ENCODE results near the gene TMEM243. TPM values are rescaled to one million over a fixed set of nuclear protein-coding genes. Genes with fewer than 3 reads are reported as not detected.
A peak's percentile ranks its signal among the peaks of the same experiment; 100 is the strongest.
"Not testable (repeated sequence)": the region's sequence is repeated elsewhere in the genome, so short reads cannot be mapped to it uniquely, and the experiment has no call there.

TMEM243 gene
- total and polyA plus RNA-seq, 2 donors (not counting 1 experiment from before 2014, with no cell fraction given) = 25.6 to 42.8 TPM

GRCh38 chr7:87209295-87209924, 10.1 kb downstream of the TMEM243 start:
- Histone ChIP-seq H3K4me3 (replicated peaks in 1 of 4; ENCODE audit: control extremely low read depth in 1 of 4, insufficient read depth in 1 of 4, low read depth in 3 of 4, low read length in 4 of 4) (no peak overlapping the region), H3K4me2 (ENCODE audit: extremely low read depth, insufficient read depth, low read length) (no peak overlapping the region), H3K27me3 (ENCODE audit: control insufficient read depth, insufficient read depth, low read length) (no peaks in the 10 kb centered on the region), H3K27ac (ENCODE audit: insufficient read depth, low read length) (no peak overlapping the region), H3K36me3 (ENCODE audit: control insufficient read depth, insufficient read depth, low read length) (no peaks in the 10 kb centered on the region), H3K9ac (ENCODE audit: insufficient read depth, low read length) (no peak overlapping the region), H4K20me1 (ENCODE audit: control insufficient read depth, extremely low read depth, insufficient read depth, low read length) (no peaks in the 10 kb centered on the region), H2AFZ (ENCODE audit: low read length) (no peak overlapping the region), H3K9me3 (ENCODE audit: control insufficient read depth, insufficient read depth, low read depth, low read length) (no peaks in the 10 kb centered on the region), H3K79me2 (ENCODE audit: control insufficient read depth, insufficient read depth, low read length) (peaks cover 3% of the 10 kb centered on the region), H3K4me1 (ENCODE audit: control insufficient read depth, extremely low read depth, insufficient read depth, low read length) (peaks cover 2% of the 10 kb centered on the region)
- DNase-seq (ENCODE audit: low read depth in 2 of 2) = no peak
- no peak for TF ChIP-seq CTCF (conservative IDR thresholded peaks at IDR 0.05 in 1 of 2, IDR thresholded peaks at IDR 0.05 in 1 of 2; ENCODE audit: low read depth in 1 of 2, low read length in 2 of 2)
- TF ChIP-seq EZH2 (IDR thresholded peaks at IDR 0.05; ENCODE audit: low read length, missing control alignments) = no peak

DNA sequence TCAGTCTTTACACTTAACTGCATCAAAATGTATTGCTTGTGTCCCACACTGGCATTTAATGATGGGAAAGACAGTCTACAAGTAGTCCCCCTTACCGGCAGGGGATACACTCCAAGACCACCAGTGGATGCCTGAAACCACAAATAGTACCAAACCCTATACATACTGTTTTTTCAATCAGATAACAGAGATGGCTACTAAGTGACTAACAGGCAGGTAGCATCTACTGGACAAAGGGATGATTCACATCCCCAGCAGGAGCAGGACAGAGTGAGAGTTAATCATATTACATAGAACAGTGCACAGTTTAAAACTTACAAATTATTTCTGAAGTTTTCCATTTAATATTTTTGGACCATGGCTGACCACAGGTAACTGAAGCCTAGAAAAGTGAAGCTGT, 13.2 kb downstream of the TMEM243 start:
- H3K9me3 ChIP-seq (ENCODE audit: control insufficient read depth, insufficient read depth, low read depth, low read length) = no peaks in the 10 kb centered on the region
- no peaks in the 10 kb centered on the region for H3K36me3 ChIP-seq (ENCODE audit: control insufficient read depth, insufficient read depth, low read length)
- no peaks in the 10 kb centered on the region for H4K20me1 ChIP-seq (ENCODE audit: control insufficient read depth, extremely low read depth, insufficient read depth, low read length)
- H3K9ac ChIP-seq (ENCODE audit: insufficient read depth, low read length) = no peak overlapping the region
- H3K4me2 ChIP-seq (ENCODE audit: extremely low read depth, insufficient read depth, low read length) = no peak overlapping the region
- no peaks in the 10 kb centered on the region for H3K4me1 ChIP-seq (ENCODE audit: control insufficient read depth, extremely low read depth, insufficient read depth, low read length)
- no peak overlapping the region for H3K4me3 ChIP-seq (replicated peaks in 1 of 4; ENCODE audit: control extremely low read depth in 1 of 4, insufficient read depth in 1 of 4, low read depth in 3 of 4, low read length in 4 of 4)
- TF ChIP-seq EZH2 (IDR thresholded peaks at IDR 0.05; ENCODE audit: low read length, missing control alignments) (no peak), CTCF (conservative IDR thresholded peaks at IDR 0.05 in 1 of 2, IDR thresholded peaks at IDR 0.05 in 1 of 2; ENCODE audit: low read depth in 1 of 2, low read length in 2 of 2) (no peak)
- DNase-seq (ENCODE audit: low read depth in 2 of 2) = peak in 1 of 2 donors; percentile 55
- no peak overlapping the region for H3K27ac ChIP-seq (ENCODE audit: insufficient read depth, low read length)
- H3K79me2 ChIP-seq (ENCODE audit: control insufficient read depth, insufficient read depth, low read length) = peaks cover 4% of the 10 kb centered on the region
- H2AFZ ChIP-seq (ENCODE audit: low read length) = no peak overlapping the region
- no peaks in the 10 kb centered on the region for H3K27me3 ChIP-seq (ENCODE audit: control insufficient read depth, insufficient read depth, low read length)

GRCh38 chr7:87205701-87206100, 13.8 kb downstream of the TMEM243 start:
- not testable (repeated sequence) for DNase-seq (ENCODE audit: low read depth in 2 of 2); H3K27ac ChIP-seq (ENCODE audit: insufficient read depth, low read length); H3K4me2 ChIP-seq (ENCODE audit: extremely low read depth, insufficient read depth, low read length); H3K36me3 ChIP-seq (ENCODE audit: control insufficient read depth, insufficient read depth, low read length); H3K27me3 ChIP-seq (ENCODE audit: control insufficient read depth, insufficient read depth, low read length); H4K20me1 ChIP-seq (ENCODE audit: control insufficient read depth, extremely low read depth, insufficient read depth, low read length); H3K9ac ChIP-seq (ENCODE audit: insufficient read depth, low read length); H3K4me3 ChIP-seq (replicated peaks in 1 of 4; ENCODE audit: control extremely low read depth in 1 of 4, insufficient read depth in 1 of 4, low read depth in 3 of 4, low read length in 4 of 4); H3K4me1 ChIP-seq (ENCODE audit: control insufficient read depth, extremely low read depth, insufficient read depth, low read length); H3K79me2 ChIP-seq (ENCODE audit: control insufficient read depth, insufficient read depth, low read length); H2AFZ ChIP-seq (ENCODE audit: low read length); H3K9me3 ChIP-seq (ENCODE audit: control insufficient read depth, insufficient read depth, low read depth, low read length)
